Stimulated activated CD4-positive, alpha-beta T cell treated with anti-CD3 and anti-CD28 coated beads, TNF-alpha, amount 100 ng/mL, for 24 hours (primary cell): Measurements from ENCODE around the gene CX3CR1.
"Not testable (repeated sequence)": the region's sequence is repeated elsewhere in the genome, so short reads cannot be mapped to it uniquely, and the experiment has no call there.

Experiments used
- DNase-seq, 3 experiments: peaks; one replicate each; pipeline ENCODE4 v3.0.0-alpha.2; 2020; ENCODE audit warnings: low read depth in 3 of 3

The CX3CR1 gene, protein sequence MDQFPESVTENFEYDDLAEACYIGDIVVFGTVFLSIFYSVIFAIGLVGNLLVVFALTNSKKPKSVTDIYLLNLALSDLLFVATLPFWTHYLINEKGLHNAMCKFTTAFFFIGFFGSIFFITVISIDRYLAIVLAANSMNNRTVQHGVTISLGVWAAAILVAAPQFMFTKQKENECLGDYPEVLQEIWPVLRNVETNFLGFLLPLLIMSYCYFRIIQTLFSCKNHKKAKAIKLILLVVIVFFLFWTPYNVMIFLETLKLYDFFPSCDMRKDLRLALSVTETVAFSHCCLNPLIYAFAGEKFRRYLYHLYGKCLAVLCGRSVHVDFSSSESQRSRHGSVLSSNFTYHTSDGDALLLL

DNA sequence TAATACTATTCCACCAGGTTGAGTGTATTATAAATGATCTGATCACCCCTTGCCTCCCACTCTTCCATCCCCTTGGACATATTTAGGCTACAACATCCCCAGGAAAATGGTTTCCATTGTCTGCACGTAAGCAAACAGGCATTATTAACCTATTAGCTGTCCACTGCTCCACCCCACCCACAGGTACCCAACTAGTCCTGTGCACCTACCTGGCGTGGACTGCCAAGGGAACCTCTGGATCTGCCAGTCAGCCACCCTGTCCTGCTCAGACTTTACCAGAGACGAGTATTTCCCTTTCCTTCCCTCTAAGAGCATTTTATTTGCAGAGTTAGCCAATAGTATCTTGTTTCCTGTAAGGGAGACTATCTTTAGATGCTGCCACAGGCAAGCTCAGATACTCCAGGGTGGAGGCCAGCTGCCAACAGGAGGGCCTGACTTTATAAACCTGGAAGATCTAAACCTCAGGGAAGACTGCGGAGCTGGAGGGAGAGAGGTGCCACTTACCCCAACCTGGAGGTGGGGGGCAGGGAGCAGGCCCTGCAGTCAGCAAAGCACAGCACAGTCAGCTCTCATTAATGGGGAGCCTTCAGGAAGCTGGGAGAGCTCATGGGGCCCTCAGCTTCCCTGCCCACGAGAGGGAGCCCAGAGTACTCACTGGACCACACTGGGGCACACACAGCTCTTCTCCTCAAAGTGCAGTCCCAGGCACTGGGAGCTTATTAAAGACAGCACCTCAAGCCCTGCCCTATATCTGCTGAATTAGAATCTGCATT, at the start of gene CX3CR1:
Gene CX3CR1, minus strand, starts transcription at position 292 of the 773 bp plus-strand sequence. CDS start 13,527 bp downstream, outside the sequence.
- no peak for DNase-seq

DNA sequence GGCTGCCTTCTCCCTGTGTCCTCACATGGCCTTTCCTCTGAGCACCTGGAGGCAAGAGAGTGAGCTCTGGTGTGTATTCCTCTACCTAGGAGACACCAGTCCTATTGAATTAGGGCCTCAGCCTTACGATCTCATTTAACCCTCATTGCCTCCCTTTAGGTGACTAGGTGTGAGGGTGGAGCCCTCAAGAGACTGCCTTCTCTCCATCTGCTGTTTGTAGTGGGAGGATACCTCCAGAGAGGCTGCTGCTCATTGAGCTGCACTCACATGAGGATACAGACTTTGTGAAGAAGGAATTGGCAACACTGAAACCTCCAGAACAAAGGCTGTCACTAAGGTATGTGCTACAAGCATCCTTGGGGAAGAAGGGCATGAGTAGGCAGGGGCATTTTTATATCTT, 49.7 kb upstream of the CX3CR1 start, which contains the start of gene CCR8:
Gene CCR8, plus strand, starts transcription at position 217 of the 400 bp plus-strand sequence. CDS start 2,623 bp downstream, outside the sequence.
- DNase-seq, result no peak

DNA sequence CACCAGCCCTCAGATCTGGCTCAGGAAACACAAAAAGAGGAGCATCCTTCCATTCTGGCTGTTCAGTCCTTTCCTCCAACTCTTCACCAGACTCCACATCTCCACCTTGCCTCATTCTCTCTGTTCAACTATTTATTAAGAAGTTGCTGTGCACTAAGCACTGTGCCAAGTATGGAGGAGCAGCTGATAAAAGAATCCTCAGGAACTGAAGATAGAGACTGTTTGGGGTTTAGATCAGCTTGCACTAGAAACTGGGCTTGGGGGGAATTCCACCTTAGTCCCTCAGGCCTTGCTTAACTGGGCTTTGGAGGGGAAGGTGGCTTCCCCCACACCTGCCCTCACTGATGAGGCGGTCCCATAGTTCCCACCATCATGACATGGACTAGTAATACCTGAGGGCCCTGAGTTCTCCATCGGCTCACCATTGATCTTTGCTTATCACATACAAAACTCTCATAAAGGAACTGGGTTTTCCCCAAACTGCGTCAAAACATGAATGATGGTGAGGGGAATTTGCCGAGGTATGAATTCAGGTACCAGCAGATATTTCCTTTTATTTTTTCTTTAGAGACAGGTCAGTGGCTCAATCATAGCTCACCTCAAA, 48.0 kb upstream of the CX3CR1 start:
- DNase-seq, result no peak

DNA sequence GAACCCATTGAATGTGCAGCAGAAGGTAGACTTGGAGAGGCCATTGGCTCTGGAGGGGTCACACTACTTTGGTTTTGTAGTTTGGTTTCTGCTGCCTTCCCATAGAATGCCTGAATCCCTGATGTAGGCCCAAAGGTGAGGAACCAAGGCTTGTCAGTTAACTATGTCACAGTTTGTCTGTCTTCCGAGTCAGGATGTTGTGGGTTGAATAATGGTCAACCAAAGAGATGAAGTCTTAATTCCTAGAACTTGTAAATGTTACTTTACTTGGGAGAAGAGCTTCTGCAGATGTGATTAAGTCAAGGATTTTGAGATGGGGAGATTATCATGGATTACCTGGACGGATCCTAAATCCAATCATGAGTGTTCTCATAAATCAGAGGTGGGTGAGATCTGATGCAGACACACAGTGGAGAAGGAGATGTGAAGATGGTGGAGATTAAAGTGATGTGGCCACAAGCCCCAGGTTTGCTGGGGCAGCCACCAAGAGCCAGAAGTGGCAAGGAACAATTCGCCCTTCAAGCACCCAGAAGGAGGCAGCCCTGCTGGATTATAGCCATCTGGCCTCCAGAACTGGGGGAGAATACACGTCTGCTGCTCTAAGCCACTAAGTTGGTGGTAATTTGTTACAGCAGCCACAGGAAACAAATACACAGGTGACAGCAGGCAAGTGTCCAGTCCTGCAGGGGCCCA, 47.4 kb upstream of the CX3CR1 start:
- DNase-seq, result no peak

DNA sequence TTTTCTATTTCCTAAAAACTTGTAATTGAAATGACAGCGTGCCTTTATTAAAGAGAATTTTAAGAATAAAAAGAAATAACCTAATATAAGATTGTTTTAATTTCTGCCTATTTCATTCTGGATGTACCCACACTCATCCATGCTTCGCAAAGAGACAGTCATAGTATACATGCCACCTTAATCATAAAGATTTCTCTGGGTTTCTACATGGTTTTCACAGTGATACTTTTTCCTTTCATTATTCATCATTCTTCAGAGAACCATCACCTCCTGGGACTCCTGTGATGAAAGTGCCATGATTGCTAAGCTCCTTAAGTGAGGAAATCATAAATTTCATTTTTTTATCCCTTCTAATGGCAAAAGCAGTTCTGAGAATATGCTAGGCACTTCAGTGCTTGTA, 45.4 kb upstream of the CX3CR1 start:
- DNase-seq, result no peak

DNA sequence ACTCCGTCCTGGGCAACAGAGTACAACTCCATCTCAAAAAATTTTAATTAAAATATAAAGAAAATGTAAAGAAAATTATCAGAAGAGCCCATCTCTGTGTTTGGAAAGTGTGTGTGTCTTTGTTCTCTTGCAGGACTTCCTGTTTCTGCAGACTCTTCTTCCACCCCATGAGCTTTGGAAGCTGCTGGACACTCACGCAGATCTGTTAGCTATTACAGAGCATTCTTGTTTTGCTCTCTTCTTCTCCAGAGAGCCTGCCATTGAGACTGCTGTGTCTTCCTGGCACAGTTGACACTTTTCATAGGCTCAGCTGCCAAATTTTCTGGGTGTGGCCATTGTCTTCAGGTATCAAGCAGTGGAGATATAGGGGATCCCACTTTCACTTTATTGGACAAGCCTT, 43.7 kb upstream of the CX3CR1 start:
- no peak for DNase-seq

DNA sequence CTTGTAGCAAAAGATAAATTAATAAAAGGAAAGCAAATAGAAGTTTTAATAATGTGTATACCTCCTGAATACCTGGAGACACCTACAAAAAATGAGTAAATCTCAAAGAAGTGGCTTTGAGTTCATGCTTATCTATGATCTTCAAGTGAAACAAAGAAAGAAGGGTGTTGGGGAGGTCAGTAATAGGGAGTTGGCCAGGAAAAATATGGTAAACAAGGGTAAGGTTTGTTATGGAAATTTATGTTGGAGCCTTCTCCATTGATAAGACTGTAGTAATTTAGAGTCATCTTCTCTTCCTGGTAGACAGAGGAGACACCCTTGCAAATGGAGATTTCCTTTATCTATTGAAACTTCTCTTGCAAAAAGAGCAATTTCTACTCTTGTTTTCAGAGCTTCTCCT, 43.1 kb upstream of the CX3CR1 start:
- no peak for DNase-seq

DNA sequence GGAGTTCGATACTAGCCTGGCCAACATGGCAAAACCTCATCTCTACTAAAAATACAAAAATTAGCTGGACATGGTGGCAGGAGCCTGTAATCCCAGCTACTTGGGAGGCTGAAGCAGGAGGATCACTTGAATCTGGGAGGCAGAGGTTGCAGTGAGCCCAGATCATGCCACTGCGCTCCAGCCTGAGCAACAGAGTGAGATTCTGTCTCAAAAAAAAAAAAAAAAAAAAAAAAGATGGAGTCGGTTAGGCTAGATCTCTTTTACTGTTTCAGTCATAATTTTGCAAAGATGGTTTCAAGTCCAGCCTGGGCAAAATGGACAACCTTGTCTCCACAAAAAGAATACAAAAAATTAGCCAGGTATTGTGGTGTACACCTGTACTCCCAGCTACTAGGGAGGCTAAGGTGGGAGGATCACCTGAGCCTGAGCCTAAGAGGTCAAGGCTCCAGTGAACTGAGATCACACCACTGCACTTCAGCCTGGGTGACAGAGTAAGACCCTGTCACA, 42.4 kb upstream of the CX3CR1 start:
- DNase-seq, result not testable (repeated sequence)

DNA sequence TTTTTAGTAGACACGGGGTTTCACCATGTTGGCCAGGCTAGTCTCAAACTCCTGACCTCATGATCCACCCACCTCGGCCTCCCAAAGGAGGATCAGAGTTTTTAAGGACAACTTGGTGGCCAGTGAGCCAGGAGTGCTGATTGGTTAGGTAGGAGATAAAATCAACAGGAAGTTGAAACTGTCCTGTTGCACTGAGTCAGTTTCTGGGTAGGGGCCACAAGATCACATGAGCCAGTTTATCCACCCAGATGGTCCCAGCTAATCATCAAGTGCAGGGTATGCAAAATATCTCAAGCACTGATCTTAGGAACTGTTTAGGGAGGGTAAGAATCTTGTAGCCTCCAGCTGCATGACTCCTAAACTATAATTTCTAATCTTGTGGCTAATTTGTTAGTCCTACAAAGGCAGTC, 41.7 kb upstream of the CX3CR1 start:
- not testable (repeated sequence) for DNase-seq

DNA sequence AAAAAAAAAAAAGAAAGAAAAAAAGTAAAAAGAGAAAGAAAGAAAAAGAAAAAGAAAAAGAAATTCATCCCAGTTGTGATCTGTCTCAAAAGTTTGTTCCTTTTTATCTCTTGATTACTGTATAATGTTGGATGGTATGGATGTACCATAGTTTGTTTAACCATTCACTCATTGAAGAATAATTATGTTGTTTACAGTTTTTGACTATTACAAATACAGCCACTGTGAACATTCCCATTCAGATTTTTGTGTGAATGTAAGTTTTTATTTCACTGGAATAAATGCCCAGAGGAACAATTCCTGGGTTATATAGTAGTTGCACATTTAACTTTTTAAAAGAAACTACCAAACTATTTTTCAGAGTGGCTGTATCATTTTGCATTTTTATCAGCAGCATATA, 39.4 kb upstream of the CX3CR1 start:
- no peak for DNase-seq

DNA sequence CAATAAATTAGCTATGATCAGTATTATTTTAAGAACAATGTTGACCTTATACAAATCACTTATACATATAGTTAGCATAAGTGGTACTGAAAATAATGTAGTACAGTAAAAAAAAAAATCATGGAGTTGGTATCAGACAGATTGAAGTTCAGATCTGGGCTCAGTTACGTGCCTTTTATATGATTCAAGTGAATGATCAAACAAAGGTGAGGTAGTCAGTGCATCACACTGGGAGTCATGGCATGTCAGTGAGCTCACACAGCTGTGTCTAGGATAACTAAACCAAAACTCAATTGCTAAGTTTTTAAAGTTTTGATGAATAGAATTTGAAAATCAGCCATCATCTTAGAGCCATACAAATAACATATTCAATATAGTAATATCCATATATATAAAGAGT, 38.5 kb upstream of the CX3CR1 start:
- no peak for DNase-seq

DNA sequence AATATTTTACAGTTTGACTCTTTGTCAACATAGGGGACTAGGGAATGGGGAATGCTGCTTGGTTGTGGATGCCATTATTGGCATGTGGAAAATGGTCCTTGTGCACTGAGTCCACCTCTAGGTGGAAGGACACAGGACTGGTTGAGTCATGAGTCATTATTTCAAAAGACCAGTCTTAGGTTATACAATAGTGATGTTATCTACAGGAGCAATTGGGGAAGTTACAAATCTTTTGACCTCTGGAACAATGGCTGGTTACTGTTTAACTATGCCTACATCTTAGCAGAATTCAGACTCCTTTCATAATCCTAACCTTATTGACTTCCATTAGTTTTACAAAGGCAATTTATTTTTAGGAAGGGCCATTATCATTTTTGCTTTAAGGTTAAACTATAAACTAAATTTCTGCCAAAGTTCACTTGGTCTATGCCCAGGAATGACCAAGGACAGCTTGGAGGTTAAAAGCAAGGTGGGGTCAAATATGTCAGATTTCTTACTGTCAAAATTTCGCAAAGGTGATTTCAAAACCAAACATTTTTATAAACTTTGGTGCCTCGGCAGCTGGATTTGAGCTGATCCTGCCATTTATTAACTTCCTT, 37.8 kb upstream of the CX3CR1 start:
- DNase-seq, result no peak

DNA sequence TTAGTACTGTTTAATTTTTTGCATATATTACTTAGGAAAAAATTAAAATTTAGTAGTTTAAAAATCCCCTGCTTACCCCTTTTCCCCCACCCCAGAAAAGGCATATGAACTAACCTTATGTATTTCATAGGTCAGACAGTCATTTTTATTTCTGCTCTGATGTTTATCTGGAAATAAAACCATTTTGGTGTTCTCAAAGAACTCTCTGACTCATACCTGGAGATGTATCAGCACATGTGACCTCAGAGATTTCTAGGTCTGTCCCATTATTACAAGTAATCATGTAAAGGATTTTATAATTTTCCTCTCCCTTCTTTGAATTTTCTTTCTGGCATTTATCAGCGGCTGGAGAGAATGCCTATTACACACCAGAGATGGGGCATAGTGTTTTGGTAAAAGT, 35.6 kb upstream of the CX3CR1 start:
- no peak for DNase-seq

DNA sequence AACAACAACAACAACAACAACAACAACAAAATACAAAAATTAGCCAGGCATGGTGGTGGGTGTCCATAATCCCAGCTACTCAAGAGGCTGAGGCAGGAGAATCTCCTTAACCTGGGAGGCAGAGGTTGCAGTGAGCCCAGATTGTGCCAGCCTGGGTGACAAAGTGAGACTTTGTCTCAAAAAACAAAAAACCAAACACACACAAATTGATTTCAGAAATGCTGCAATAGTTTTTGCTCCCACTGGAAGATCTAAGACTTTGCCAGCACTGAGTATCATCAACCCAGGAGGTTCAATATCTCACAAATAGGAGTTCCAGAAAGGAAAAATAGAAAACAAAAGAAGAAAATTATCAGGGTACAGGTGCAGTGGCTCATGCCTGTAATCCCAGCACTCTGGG, 33.5 kb upstream of the CX3CR1 start:
- no peak for DNase-seq

DNA sequence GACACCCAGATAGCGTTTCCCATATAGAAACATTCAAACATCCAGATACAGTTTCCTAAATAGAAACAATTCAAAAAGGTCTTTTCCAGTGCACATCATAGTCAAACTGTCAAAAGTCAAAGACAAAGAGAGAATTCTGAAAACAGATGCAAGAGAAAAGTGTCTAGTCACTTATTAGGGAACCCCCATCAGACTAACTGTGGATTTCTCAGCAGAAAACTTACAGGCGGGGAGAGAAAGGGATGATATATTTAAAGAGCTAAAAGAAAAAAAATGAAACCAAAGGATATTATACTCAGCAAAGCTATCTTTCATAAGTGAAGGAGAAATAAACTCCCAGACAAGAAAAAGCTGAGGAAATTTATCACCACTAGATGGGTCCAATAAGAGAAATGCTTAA, 22.3 kb upstream of the CX3CR1 start:
- DNase-seq, result no peak

DNA sequence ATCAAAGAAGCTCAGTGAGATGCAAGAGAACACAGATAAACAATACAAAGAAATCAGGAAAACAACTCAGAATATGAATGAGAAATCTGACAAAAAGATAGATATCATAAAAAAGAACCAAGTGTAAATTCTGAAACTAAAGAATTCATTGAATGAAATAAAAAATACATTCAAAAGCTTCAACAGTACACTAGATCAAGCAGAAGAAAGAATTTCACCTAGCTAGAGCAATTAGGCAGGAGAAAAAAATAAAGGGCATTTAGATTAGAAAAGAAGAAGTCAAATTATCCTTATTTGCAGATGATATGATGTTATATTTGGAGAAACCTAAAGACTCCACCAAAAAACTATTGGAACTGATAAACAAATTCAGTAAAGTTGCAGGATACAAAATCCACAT, 19.4 kb upstream of the CX3CR1 start:
- DNase-seq, result no peak

DNA sequence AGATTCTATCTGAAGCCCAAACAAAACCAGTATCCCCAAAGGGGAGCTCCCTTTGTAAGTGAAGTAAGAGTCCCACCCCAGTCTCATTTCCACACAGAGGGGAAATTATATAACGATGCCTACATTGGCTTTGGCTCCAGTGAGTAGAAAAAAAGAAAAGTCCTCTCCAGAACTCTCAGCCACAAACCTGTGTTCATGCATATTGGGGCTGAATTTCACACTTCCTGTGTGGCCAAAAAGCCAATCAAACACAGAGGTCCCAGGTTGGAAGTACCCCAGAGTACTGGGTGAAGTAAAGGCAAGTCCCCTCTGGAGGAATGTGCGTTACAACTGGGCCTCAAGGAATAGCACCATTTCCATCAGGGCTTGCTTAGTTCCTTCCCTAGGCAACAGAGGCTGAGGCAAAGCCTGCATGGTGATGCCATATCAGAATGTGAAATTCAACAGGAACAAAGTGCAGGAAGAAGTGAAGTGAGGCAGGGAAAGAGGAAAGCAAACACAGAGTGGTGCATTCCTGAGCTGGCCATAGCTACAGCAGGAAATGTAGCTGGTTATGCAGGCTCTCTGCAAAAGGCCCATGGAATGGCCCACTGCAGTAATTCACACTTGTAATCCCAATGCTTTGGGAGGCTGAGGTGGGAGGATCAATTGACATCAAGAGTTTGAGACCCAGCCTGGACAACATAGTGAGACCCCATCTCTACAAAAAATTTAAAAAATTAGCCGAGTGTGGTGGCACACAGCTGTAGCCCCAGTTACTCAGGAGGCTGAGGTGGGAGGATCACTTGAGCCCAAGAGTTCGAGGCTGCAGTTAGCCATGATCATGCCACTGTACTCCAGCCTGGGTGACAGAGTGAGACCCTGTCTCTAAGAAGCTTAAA, 16.6 kb upstream of the CX3CR1 start:
- no peak for DNase-seq

DNA sequence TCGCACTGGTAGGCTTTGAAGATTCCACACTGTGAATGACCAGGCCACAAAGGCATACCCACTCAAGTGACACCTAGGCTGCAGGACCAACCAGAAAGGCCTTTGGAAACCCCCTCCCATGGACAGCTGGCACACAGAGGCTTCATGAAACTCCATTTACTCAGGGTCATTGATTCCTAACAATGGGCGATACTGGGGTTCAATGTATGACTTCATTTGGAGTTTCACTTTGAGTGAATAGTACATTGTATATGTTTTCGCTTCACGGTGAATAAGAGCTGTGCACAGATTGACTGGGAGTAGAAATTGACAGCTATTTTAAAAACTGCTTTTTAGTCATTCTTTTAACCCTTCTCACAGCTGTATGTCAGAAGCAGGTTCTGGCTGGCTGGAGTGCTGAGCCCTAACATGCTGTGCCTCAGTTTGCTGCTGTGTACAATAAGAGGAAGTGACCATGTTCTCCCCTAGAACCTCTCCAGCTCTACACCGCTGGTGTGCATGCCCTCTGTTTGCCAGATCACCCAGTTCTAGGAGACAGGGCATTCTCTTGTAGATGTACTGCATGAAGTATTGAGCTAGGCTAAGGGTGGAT, 15.4 kb upstream of the CX3CR1 start:
- DNase-seq, result no peak

DNA sequence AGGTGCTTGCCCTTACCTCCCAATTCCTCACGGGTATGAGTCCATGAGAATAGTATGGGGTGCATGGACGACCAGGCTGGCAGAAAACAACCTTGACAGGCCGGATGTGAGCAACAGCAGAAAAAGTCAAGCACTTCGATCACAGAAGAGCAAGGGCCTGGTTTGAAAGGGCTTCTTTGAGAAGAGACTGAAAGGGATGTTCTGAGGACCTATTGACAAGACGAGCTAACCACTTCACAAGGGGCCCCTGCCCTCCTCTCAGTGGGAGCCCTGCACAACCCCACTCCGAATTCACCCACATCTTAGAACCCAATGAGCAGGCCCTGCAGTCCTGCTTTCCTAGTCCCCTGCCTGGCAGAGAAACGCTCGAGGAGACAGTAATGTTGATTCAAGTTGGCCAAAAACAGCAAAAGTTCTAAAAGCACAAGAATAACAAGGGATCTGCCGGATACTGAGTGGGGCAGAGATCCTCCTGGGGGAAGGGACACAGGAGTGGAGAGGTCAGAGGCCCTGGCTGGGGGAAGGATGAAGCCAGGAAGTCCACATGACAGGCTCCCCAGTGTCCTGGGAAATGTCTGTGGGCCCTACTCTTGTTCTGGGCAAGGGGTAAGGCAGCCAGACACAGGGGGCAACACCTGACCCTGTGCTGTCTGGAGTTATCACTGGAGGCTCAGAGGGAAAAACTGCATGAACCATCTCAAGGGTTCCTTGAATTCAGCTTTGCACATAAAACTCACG, 14.8 kb upstream of the CX3CR1 start:
- DNase-seq, result no peak
